OCI-LY1 (cell line): ENCODE measurements around the gene U2SURP.

Experiments used
- H2AFZ ChIP-seq: fragments of 200-600 bp; sonication (generic), shearing (Covaris generic); 2 replicates; pipeline ENCODE4 v1.6.0; 2014; ENCODE audit warnings: antibody characterized with exemption, mild to moderate bottlenecking, low read length
- H3F3A ChIP-seq: fragments of 200-600 bp; sonication (generic), shearing (Covaris generic); 2 replicates; pipeline ENCODE4 v1.6.0; 2014; ENCODE audit warnings: mild to moderate bottlenecking, antibody characterized with exemption, low read length, moderate library complexity; ENCODE audit not compliant: insufficient read depth
- H3K27ac ChIP-seq: fragments of 200-600 bp; sonication (generic); 2 replicates; pipeline ENCODE4 v1.5.1; 2014; ENCODE audit warnings: low read length, mixed run types, mild to moderate bottlenecking, low read depth; ENCODE audit not compliant: poor library complexity, severe bottlenecking
- H3K27me3 ChIP-seq: fragments of 200-600 bp; sonication (generic); 2 replicates; pipeline ENCODE4 v1.6.0; 2014; ENCODE audit warnings: antibody characterized with exemption, mild to moderate bottlenecking, low read length, moderate library complexity; ENCODE audit not compliant: insufficient read depth
- H3K36me3 ChIP-seq: fragments of 200-600 bp; sonication (generic); 2 replicates; pipeline ENCODE4 v1.6.1; 2014; ENCODE audit warnings: mild to moderate bottlenecking, antibody characterized with exemption, low read length, moderate library complexity, mixed read lengths; ENCODE audit not compliant: insufficient read depth
- H3K4me1 ChIP-seq: fragments of 200-600 bp; sonication (generic); 2 replicates; pipeline ENCODE4 v1.5.1; 2014; ENCODE audit warnings: mild to moderate bottlenecking, low read length, moderate library complexity; ENCODE audit not compliant: insufficient read depth, severe bottlenecking
- H3K4me2 ChIP-seq: fragments of 200-600 bp; sonication (generic), shearing (Covaris generic); 2 replicates; pipeline ENCODE4 v1.6.1; 2014; ENCODE audit warnings: low read length
- H3K4me3 ChIP-seq: fragments of 200-600 bp; sonication (generic); 2 replicates; pipeline ENCODE4 v1.5.1; 2014; ENCODE audit warnings: low read length, low read depth, mild to moderate bottlenecking, mixed read lengths; ENCODE audit not compliant: poor library complexity, severe bottlenecking
- H3K79me2 ChIP-seq: fragments of 200-600 bp; shearing (Covaris generic); 2 replicates; pipeline ENCODE4 v1.6.1; 2016; ENCODE audit warnings: mixed run types, low read length, mixed read lengths; ENCODE audit not compliant: insufficient read depth
- H3K9ac ChIP-seq: fragments of 200-600 bp; sonication (generic), shearing (Covaris generic); 2 replicates; pipeline ENCODE4 v1.6.1; 2014; ENCODE audit warnings: mild to moderate bottlenecking, low read length, mixed read lengths
- H3K9me2 ChIP-seq: fragments of 200-600 bp; sonication (generic), shearing (Covaris generic); 2 replicates; pipeline ENCODE4 v1.6.1; 2014; ENCODE audit warnings: low read depth, mild to moderate bottlenecking, low read length, mixed read lengths
- H3K9me3 ChIP-seq: fragments of 200-600 bp; shearing (Covaris generic); 2 replicates; pipeline ENCODE4 v1.6.1; 2014; ENCODE audit warnings: low read length, mixed read lengths
- H4K20me1 ChIP-seq: fragments of 200-600 bp; sonication (generic), shearing (Covaris generic); 2 replicates; pipeline ENCODE4 v1.6.0; 2016; ENCODE audit warnings: mild to moderate bottlenecking, low read length; ENCODE audit not compliant: insufficient read depth
- EZH2 ChIP-seq: fragments of 200-600 bp; sonication (generic), shearing (Covaris generic); IDR thresholded peaks from 2 replicates; pipeline ENCODE4 v1.8.0; 2017; ENCODE audit warnings: borderline replicate concordance, mixed run types, mild to moderate bottlenecking, antibody characterized with exemption, low read length, moderate library complexity, mixed read lengths
- TF ChIP-seq, protein P1 (sequence below): fragments of 200-600 bp; sonication (generic), shearing (Covaris generic); IDR thresholded peaks from 2 replicates; pipeline ENCODE4 v1.5.1; 2017; ENCODE audit warnings: mild to moderate bottlenecking, antibody characterized with exemption, low read length, moderate library complexity, mixed read lengths

The U2SURP gene

DNA sequence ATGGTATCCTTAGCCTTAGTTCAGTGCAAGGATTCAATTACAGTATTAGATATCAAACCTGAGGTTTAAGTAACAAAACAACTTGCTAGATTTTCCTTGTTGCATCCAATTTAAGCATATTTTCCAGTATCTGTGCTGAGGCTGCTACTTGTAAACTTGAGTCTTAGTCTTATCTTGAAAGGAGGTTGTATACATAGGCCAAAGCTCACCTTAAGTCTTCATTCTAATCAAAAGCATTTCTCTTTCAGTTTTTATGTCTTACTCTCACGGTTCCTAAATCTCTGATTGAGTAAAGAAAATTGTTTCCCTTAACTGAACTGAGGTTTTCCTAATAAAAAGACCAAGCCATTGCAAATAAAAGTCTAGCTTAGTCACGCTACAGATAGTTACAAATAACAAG, 52.6 kb downstream of the U2SURP start:
- TF ChIP-seq, protein P1, sequence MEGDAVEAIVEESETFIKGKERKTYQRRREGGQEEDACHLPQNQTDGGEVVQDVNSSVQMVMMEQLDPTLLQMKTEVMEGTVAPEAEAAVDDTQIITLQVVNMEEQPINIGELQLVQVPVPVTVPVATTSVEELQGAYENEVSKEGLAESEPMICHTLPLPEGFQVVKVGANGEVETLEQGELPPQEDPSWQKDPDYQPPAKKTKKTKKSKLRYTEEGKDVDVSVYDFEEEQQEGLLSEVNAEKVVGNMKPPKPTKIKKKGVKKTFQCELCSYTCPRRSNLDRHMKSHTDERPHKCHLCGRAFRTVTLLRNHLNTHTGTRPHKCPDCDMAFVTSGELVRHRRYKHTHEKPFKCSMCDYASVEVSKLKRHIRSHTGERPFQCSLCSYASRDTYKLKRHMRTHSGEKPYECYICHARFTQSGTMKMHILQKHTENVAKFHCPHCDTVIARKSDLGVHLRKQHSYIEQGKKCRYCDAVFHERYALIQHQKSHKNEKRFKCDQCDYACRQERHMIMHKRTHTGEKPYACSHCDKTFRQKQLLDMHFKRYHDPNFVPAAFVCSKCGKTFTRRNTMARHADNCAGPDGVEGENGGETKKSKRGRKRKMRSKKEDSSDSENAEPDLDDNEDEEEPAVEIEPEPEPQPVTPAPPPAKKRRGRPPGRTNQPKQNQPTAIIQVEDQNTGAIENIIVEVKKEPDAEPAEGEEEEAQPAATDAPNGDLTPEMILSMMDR, result no peak
- no peak for TF ChIP-seq EZH2
- Histone ChIP-seq H3K36me3 (peaks cover 96% of the 10 kb centered on the region), H3K9ac (no peak overlapping the region), H3K27me3 (no peaks in the 10 kb centered on the region), H2AFZ (no peak overlapping the region), H4K20me1 (no peaks in the 10 kb centered on the region), H3K4me3 (no peak overlapping the region), H3K27ac (no peak overlapping the region), H3K9me2 (no peaks in the 10 kb centered on the region), H3F3A (no peaks in the 10 kb centered on the region), H3K9me3 (no peaks in the 10 kb centered on the region), H3K79me2 (no peaks in the 10 kb centered on the region), H3K4me2 (no peak overlapping the region), H3K4me1 (no peaks in the 10 kb centered on the region)

DNA sequence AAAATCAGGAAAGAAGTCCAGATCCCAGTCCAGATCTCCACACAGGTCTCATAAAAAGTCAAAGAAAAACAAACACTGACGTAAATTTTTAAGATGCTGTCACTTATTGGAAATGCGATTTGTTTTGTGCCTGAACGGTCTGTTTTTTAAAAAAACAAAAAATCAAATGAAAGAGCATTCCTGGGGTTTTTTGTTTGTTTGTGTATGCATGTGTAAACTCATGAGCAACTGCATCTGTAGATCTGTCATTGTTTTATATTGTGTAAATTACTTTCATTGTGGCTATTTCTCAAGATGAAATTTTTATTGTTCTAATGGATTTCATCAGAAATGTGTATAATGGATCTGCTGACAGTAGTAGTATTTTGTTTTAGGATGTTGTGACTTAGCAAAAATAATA, 55.0 kb downstream of the U2SURP start:
- no peaks in the 10 kb centered on the region for H4K20me1 ChIP-seq
- H3K27me3 ChIP-seq, result no peaks in the 10 kb centered on the region
- no peak overlapping the region for H3K9ac ChIP-seq
- no peaks in the 10 kb centered on the region for H3K9me3 ChIP-seq
- no peaks in the 10 kb centered on the region for H3K4me1 ChIP-seq
- peaks cover 96% of the 10 kb centered on the region for H3K36me3 ChIP-seq
- TF ChIP-seq, protein P1, result no peak
- TF ChIP-seq EZH2, result no peak
- no peaks in the 10 kb centered on the region for H3K9me2 ChIP-seq
- H2AFZ ChIP-seq, result no peak overlapping the region
- no peaks in the 10 kb centered on the region for H3K79me2 ChIP-seq
- no peak overlapping the region for H3K4me2 ChIP-seq
- H3K4me3 ChIP-seq, result no peak overlapping the region
- H3F3A ChIP-seq, result no peaks in the 10 kb centered on the region
- H3K27ac ChIP-seq, result no peak overlapping the region

DNA sequence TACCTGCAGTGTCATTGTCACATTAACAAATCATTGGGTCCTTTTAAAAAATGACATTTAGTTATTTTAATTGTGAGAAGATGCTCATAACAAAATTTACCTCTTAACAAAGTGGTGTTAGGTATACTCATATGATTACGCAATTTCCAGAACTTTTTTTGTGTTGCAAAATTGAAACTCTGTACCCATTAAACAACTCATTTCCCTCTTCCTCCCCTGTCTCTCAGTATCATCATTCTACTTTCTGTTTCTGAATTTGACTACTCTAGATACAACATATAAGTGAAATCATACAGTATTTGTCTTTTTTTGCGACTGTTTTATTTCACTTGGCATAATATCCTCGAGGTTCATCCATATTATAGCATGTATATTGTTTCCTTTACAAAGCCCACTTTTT, 59.5 kb downstream of the U2SURP start:
- Histone ChIP-seq H3K4me2 (no peak overlapping the region), H3K36me3 (peaks cover 68% of the 10 kb centered on the region), H3K79me2 (no peaks in the 10 kb centered on the region), H3K9me2 (no peaks in the 10 kb centered on the region), H3K4me1 (no peaks in the 10 kb centered on the region), H3K4me3 (no peak overlapping the region), H3F3A (no peaks in the 10 kb centered on the region), H2AFZ (no peak overlapping the region), H3K9ac (no peak overlapping the region), H3K27me3 (no peaks in the 10 kb centered on the region), H4K20me1 (no peaks in the 10 kb centered on the region), H3K27ac (no peak overlapping the region), H3K9me3 (no peaks in the 10 kb centered on the region)
- TF ChIP-seq, protein P1, result no peak
- no peak for TF ChIP-seq EZH2
